Prostate gland (tissue), 2 donors: Measurements from ENCODE around the gene ZNF189. TPM values are rescaled to one million over a fixed set of nuclear protein-coding genes. Genes with fewer than 3 reads are reported as not detected.

Source experiments
- DNase-seq: peaks from one replicate; pipeline ENCODE4 v3.0.0-alpha.2; 2019; ENCODE audit warnings: low spot score
- H3K27ac ChIP-seq, 2 donors: fragments of 200-600 bp; sonication (generic); 2 replicates each; pipeline ENCODE4 v1.5.1; 2017 to 2019
- H3K27me3 ChIP-seq: fragments of 200-600 bp; sonication (generic); replicated peaks from 2 replicates; pipeline ENCODE4 v1.5.1; 2019; ENCODE audit not compliant: insufficient read depth
- H3K36me3 ChIP-seq, 2 donors: fragments of 200-600 bp; sonication (generic); 1 replicate in 1 of 2; 2 replicates in 1 of 2; pipeline versions ENCODE4 v1.5.1 to v1.8.1; 2017 to 2019
- H3K4me1 ChIP-seq: fragments of 200-600 bp; sonication (generic); replicated peaks from 2 replicates; pipeline ENCODE4 v1.5.1; 2019
- H3K4me3 ChIP-seq, 2 donors: fragments of 200-600 bp; sonication (generic); 2 replicates each; pipeline ENCODE4 v1.5.1; 2017 to 2019
- H3K9me3 ChIP-seq: fragments of 200-600 bp; sonication (generic); 2 replicates; pipeline ENCODE4 v1.5.1; 2017
- CTCF ChIP-seq, 4 experiments: fragments of 200-600 bp in 2 of 4; fragments of 450-650 bp in 2 of 4; sonication (generic) in 2 of 4; IDR thresholded peaks; 1 replicate in 3 of 4; 2 replicates in 1 of 4; pipeline ENCODE4 v1.5.1; 2016 to 2019; ENCODE audit warnings: antibody characterized with exemption in 4 of 4, mild to moderate bottlenecking in 2 of 4, moderate library complexity in 2 of 4
- POLR2A ChIP-seq: fragments of 450-650 bp; IDR thresholded peaks from one replicate; pipeline ENCODE4 v1.6.1; 2016; ENCODE audit warnings: antibody characterized with exemption, mild to moderate bottlenecking
- POLR2AphosphoS5 ChIP-seq: sonication (generic); formaldehyde crosslinking; IDR thresholded peaks from one replicate; pipeline ENCODE4 v1.6.1; 2017; ENCODE audit warnings: antibody characterized with exemption
- whole genome bisulfite sequencing: methylation state at CpG from one replicate; pipeline ENCODE4 v1.1.5; 2018; 5-methylcytosine and 5-hydroxymethylcytosine counted together
- intact Hi-C: fragments of 100-400 bp; cut with DNase I; formaldehyde crosslinking; loops from one replicate; pipeline ENCODE4 v1.14.2; 2022
- total RNA-seq, 2 donors: library from RNA; depleted of rRNA; stranded (reverse); fragments of >200 nt; gene quantifications; one replicate each; pipeline ENCODE4 v1.1.0, GENCODE V29; 2016

The ZNF189 gene
- total RNA-seq, 2 donors from 2014 or later, result 20.9 to 31.4 TPM

GRCh38 chr9:101354143-101354764 is 44.4 kb upstream of the ZNF189 start:
- H3K36me3 ChIP-seq, result no peaks in the 10 kb centered on the region
- no peak for DNase-seq
- no peaks in the 10 kb centered on the region for H3K4me1 ChIP-seq
- H3K4me3 ChIP-seq, result no peak overlapping the region
- no peaks in the 10 kb centered on the region for H3K9me3 ChIP-seq
- H3K27ac ChIP-seq, result no peak overlapping the region
- WGBS, result 80% methylated on average over 5 of the region's 5 CpGs
- intact Hi-C loops, result no loop called here
- H3K27me3 ChIP-seq, result no peaks in the 10 kb centered on the region
- TF ChIP-seq POLR2AphosphoS5, result no peak
- TF ChIP-seq POLR2A, result no peak
- TF ChIP-seq CTCF (IDR thresholded peaks at IDR 0.05), result no peak

- 73% methylated on average over 7 of the region's 7 CpGs for WGBS
- Histone ChIP-seq H3K4me3 (no peak overlapping the region), H3K9me3 (no peaks in the 10 kb centered on the region), H3K4me1 (no peaks in the 10 kb centered on the region), H3K36me3 (no peaks in the 10 kb centered on the region), H3K27me3 (no peaks in the 10 kb centered on the region), H3K27ac (no peak overlapping the region)
- DNase-seq, result no peak
- no peak for TF ChIP-seq CTCF (IDR thresholded peaks at IDR 0.05)
- TF ChIP-seq POLR2A, result no peak
- TF ChIP-seq POLR2AphosphoS5, result no peak
- intact Hi-C loops, result no loop called here
Observed at GRCh38 chr9:101354765-101355708, 43.6 kb upstream of the ZNF189 start.

GRCh38 chr9:101356619-101357018 is 42.0 kb upstream of the ZNF189 start:
- intact Hi-C loops, result no loop called here
- no peak for TF ChIP-seq POLR2AphosphoS5
- TF ChIP-seq POLR2A, result no peak
- TF ChIP-seq CTCF (IDR thresholded peaks at IDR 0.05), result no peak
- H3K27me3 ChIP-seq, result no peaks in the 10 kb centered on the region
- WGBS, result 21% methylated on average over 1 of the region's 1 CpG
- no peaks in the 10 kb centered on the region for H3K36me3 ChIP-seq
- no peaks in the 10 kb centered on the region for H3K4me1 ChIP-seq
- no peaks in the 10 kb centered on the region for H3K9me3 ChIP-seq
- DNase-seq, result no peak
- no peak overlapping the region for H3K4me3 ChIP-seq
- H3K27ac ChIP-seq, result no peak overlapping the region

GRCh38 chr9:101359679-101360078 is 39.0 kb upstream of the ZNF189 start:
- no peaks in the 10 kb centered on the region for H3K27me3 ChIP-seq
- TF ChIP-seq POLR2AphosphoS5 (no peak), CTCF (IDR thresholded peaks at IDR 0.05) (no peak), POLR2A (no peak)
- no peak overlapping the region for H3K4me3 ChIP-seq
- H3K4me1 ChIP-seq, result no peaks in the 10 kb centered on the region
- intact Hi-C loops, result no loop called here
- H3K9me3 ChIP-seq, result no peaks in the 10 kb centered on the region
- no peak for DNase-seq
- no peaks in the 10 kb centered on the region for H3K36me3 ChIP-seq
- no peak overlapping the region for H3K27ac ChIP-seq
- 86% methylated on average over 1 of the region's 1 CpG for WGBS
